IMR-90 (cell line): Measurements from ENCODE around the gene RIC8A. TPM values are rescaled to one million over a fixed set of nuclear protein-coding genes. Genes with fewer than 3 reads are reported as not detected.

Experiments
- ATAC-seq: fragments of 200-7000 bp; cut with Tn5 transposase; 2 replicates; pipeline ENCODE4 v1.9.1; 2020; ENCODE audit warnings: low read depth, mild to moderate bottlenecking, moderate library complexity
- BruUV-seq: library from RNA; stranded (reverse); fragments of 400-500 nt; replicated peaks from 2 replicates; lab custom pipeline; 2021; lab: Mats Ljungman, UMichigan
- CTCF ChIA-PET: fragments of 300-600 bp; formaldehyde crosslinking; extraction: SDS; loops from one replicate; lab custom pipeline; 2021; ENCODE audit warnings: antibody characterized with exemption; lab: Yijun Ruan, JAX
- POLR2A ChIA-PET: fragments of 300-600 bp; sonication (Branson Sonifier 250); formaldehyde crosslinking; loops from one replicate; lab custom pipeline; 2022; ENCODE audit warnings: antibody characterized with exemption; ENCODE audit not compliant: unreplicated experiment; lab: Charles Lee
- DNase-seq: peaks from one replicate; pipeline ENCODE4 v3.0.0; 2013
- H2AFZ ChIP-seq: replicated peaks from 2 replicates; pipeline ENCODE3; 2013; ENCODE audit warnings: low read length, mild to moderate bottlenecking; ENCODE audit not compliant: poor library complexity
- H2AK5ac ChIP-seq: 2 replicates; pipeline ENCODE4 v1.6.1; 2013; ENCODE audit warnings: low read depth, low read length, inconsistent platforms
- H2AK9ac ChIP-seq: replicated peaks from 2 replicates; pipeline ENCODE3; 2013; ENCODE audit warnings: mild to moderate bottlenecking, low read depth, low read length, moderate library complexity; ENCODE audit not compliant: poor library complexity
- H2BK120ac ChIP-seq: 2 replicates; pipeline ENCODE4 v1.6.1; 2013; ENCODE audit warnings: low read depth, low read length, inconsistent platforms
- H2BK15ac ChIP-seq: 3 replicates; pipeline ENCODE4 v1.6.1; 2013; ENCODE audit warnings: low read depth, low read length, inconsistent platforms
- H2BK20ac ChIP-seq: 2 replicates; pipeline ENCODE4 v1.6.1; 2013; ENCODE audit warnings: low read depth, mild to moderate bottlenecking, inconsistent platforms, low read length, moderate library complexity
- H2BK5ac ChIP-seq: 2 replicates; pipeline ENCODE4 v1.6.1; 2013; ENCODE audit warnings: mild to moderate bottlenecking, low read depth, low read length, inconsistent platforms; ENCODE audit not compliant: poor library complexity, severe bottlenecking
- H3K14ac ChIP-seq: replicated peaks from 2 replicates; pipeline ENCODE4 v1.6.1; 2013; ENCODE audit warnings: low read depth, low read length, inconsistent platforms
- H3K18ac ChIP-seq: 2 replicates; pipeline ENCODE4 v1.6.1; 2013; ENCODE audit warnings: low read depth, low read length, control low read depth
- H3K23ac ChIP-seq: 2 replicates; pipeline ENCODE4 v1.6.1; 2013; ENCODE audit warnings: low read depth, low read length, inconsistent platforms
- H3K27ac ChIP-seq: 2 replicates; pipeline ENCODE4 v1.5.1; 2013; ENCODE audit warnings: mild to moderate bottlenecking, control low read depth, low read length; ENCODE audit not compliant: insufficient read depth
- H3K27me3 ChIP-seq: 2 replicates; pipeline ENCODE4 v1.6.1; 2013; ENCODE audit warnings: low read length; ENCODE audit not compliant: control insufficient read depth, insufficient read depth
- H3K36me3 ChIP-seq: 2 replicates; pipeline ENCODE4 v1.6.1; 2013; ENCODE audit warnings: low read length, mixed read lengths; ENCODE audit not compliant: control insufficient read depth, insufficient read depth
- H3K4ac ChIP-seq: 2 replicates; pipeline ENCODE4 v1.6.1; 2013; ENCODE audit warnings: low read depth, low read length, inconsistent platforms
- H3K4me1 ChIP-seq: 2 replicates; pipeline ENCODE4 v1.6.1; 2013; ENCODE audit warnings: low read length, mixed read lengths; ENCODE audit not compliant: control insufficient read depth, insufficient read depth
- H3K4me2 ChIP-seq: 2 replicates; pipeline ENCODE4 v1.6.1; 2013; ENCODE audit warnings: low read depth, mild to moderate bottlenecking, control low read depth, low read length, moderate library complexity
- H3K4me3 ChIP-seq: 2 replicates; pipeline ENCODE4 v1.5.1; 2013; ENCODE audit warnings: low read depth, mild to moderate bottlenecking, control low read depth, low read length, moderate library complexity; ENCODE audit not compliant: insufficient read depth
- H3K56ac ChIP-seq: 2 replicates; pipeline ENCODE4 v1.6.1; 2013; ENCODE audit warnings: low read length, inconsistent platforms; ENCODE audit not compliant: insufficient read depth; ENCODE audit errors: extremely low read depth
- H3K79me1 ChIP-seq, 2 experiments: 2 replicates each; pipeline ENCODE4 v1.6.1; 2013; ENCODE audit warnings: low read length in 2 of 2, inconsistent platforms in 1 of 2, low read depth in 1 of 2
- H3K9ac ChIP-seq: 2 replicates; pipeline ENCODE4 v1.6.1; 2013; ENCODE audit warnings: low read depth, low read length, control low read depth
- H3K9me1 ChIP-seq: 2 replicates; pipeline ENCODE4 v1.6.1; 2013; ENCODE audit warnings: low read length, inconsistent platforms; ENCODE audit not compliant: insufficient read depth
- H3K9me3 ChIP-seq: 2 replicates; pipeline ENCODE4 v1.6.1; 2013; ENCODE audit warnings: low read length; ENCODE audit not compliant: control insufficient read depth, insufficient read depth
- H4K20me1 ChIP-seq: 2 replicates; pipeline ENCODE4 v1.6.1; 2013; ENCODE audit warnings: low read length, inconsistent platforms; ENCODE audit not compliant: insufficient read depth
- H4K5ac ChIP-seq: 2 replicates; pipeline ENCODE4 v1.6.1; 2013; ENCODE audit warnings: mild to moderate bottlenecking, low read depth, low read length, control low read depth
- H4K8ac ChIP-seq, 2 experiments: 2 replicates each; pipeline ENCODE4 v1.6.1; 2013; ENCODE audit warnings: low read depth in 2 of 2, low read length in 2 of 2, control low read depth in 1 of 2, inconsistent platforms in 1 of 2
- H4K91ac ChIP-seq: 2 replicates; pipeline ENCODE4 v1.6.1; 2013; ENCODE audit warnings: low read depth, low read length, inconsistent platforms; ENCODE audit not compliant: insufficient read depth
- BHLHE40 ChIP-seq: fragments of 150-350 bp; IDR thresholded peaks from 2 replicates; pipeline ENCODE4 v1.6.1; 2016; ENCODE audit warnings: mild to moderate bottlenecking, low read depth, low read length
- RAD21 ChIP-seq: IDR thresholded peaks from 2 replicates; pipeline ENCODE4 v1.6.1; 2012; ENCODE audit warnings: low read length, improper control_type of control experiment
- WGBS, 2 experiments: methylation state at CpG; one replicate each; pipeline versions ENCODE4 v1.1.5 to v1.1.7; 2013; ENCODE audit warnings: missing lambda C conversion rate in 2 of 2; ENCODE audit not compliant: insufficient read length in 1 of 2; ENCODE audit errors: extremely low coverage in 2 of 2; 5-methylcytosine and 5-hydroxymethylcytosine counted together
- dilution Hi-C: fragments of 300-500 bp; cut with HindIII; formaldehyde crosslinking; loops from one replicate; pipeline ENCODE4 v1.14.3; 2018; ENCODE audit warnings: low sequenced_read_pairs; ENCODE audit not compliant: unreplicated experiment
- in situ Hi-C: fragments of 300-500 bp; cut with MboI; formaldehyde crosslinking; loops from 3 replicates; pipeline ENCODE4 v1.14.3; 2019; ENCODE audit warnings: low sequenced_read_pairs, inconsistent platforms, mixed read lengths
- intact Hi-C: fragments of 100-400 bp; cut with micrococcal nuclease; formaldehyde crosslinking; loops from 2 replicates; pipeline ENCODE4 v1.10.0; 2022
- polyA plus RNA-seq, 3 experiments: library from polyadenylated mRNA; depleted of rRNA; stranded (reverse); fragments of >200 nt; gene quantifications; 2 replicates each; pipeline ENCODE4 v1.2.3, GENCODE V29; 2012; ENCODE audit warnings: low replicate concordance in 1 of 3
- total RNA-seq: library from RNA; depleted of rRNA; stranded (reverse); fragments of >200 nt; gene quantifications from 2 replicates; pipeline ENCODE4 v1.2.3, GENCODE V29; 2012
- TF ChIP-seq, protein P1 (sequence below): conservative IDR thresholded peaks from 2 replicates; pipeline ENCODE4 v1.5.1; 2012; ENCODE audit warnings: mild to moderate bottlenecking, low read depth, low read length, improper control_type of control experiment

Gene RIC8A
- total and polyA plus RNA-seq, 2 of the 4 experiments (the other 2 are of a cell fraction) = 129 to 188 TPM

DNA sequence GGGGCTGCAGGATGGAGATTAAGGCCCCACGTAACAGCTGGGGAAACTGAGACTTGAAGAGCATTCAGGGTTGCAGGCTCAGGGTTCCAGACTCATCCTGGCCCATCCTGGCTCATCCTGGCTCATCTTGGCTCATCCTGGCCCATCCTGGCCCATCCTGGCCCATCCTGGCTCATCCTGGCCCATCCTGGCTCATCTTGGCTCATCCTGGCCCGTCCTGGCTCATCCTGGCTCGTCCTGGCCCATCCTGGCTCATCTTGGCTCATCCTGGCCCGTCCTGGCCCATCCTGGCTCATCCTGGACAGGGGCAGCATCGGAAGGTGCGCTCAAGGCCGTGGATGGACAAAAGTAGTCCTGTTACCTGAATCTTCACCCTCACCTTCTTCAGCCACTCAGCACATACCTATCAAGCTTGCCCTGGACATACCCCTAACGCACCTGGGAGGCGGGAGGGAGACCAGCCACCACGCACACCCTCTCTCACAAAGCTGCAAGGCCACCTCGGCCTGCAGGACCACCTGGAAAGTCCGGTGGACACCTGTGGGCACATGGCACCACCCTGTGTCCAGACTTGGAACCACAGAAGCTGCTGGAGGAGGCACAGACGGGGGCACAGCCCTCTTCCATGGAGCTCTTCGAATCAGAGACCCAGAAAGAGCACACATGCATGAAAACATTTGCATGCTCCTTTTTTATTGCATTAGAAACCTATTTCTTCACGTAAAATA is 50.4 kb downstream of the RIC8A start:
- H3K23ac ChIP-seq = no peak overlapping the region
- intact Hi-C loops = no loop called here
- no peak overlapping the region for H2BK15ac ChIP-seq
- dilution Hi-C loops = no loop called here
- ChIA-PET CTCF (no interaction called here), POLR2A (no interaction called here)
- WGBS, 2 experiments = 44% methylated on average over 2 of the region's 15 CpGs; no CpG with 5 or more reads in 1 of the 2 experiments
- H3K4ac ChIP-seq = no peak overlapping the region
- H3K36me3 ChIP-seq = peaks cover 9% of the 10 kb centered on the region
- no peak overlapping the region for H2AK5ac ChIP-seq
- in situ Hi-C loops = no loop called here
- no TSS peak for BruUV-seq
- peak; percentile 5; the same call in 1 of the 2 replicates for TF ChIP-seq RAD21
- TF ChIP-seq, protein P1, sequence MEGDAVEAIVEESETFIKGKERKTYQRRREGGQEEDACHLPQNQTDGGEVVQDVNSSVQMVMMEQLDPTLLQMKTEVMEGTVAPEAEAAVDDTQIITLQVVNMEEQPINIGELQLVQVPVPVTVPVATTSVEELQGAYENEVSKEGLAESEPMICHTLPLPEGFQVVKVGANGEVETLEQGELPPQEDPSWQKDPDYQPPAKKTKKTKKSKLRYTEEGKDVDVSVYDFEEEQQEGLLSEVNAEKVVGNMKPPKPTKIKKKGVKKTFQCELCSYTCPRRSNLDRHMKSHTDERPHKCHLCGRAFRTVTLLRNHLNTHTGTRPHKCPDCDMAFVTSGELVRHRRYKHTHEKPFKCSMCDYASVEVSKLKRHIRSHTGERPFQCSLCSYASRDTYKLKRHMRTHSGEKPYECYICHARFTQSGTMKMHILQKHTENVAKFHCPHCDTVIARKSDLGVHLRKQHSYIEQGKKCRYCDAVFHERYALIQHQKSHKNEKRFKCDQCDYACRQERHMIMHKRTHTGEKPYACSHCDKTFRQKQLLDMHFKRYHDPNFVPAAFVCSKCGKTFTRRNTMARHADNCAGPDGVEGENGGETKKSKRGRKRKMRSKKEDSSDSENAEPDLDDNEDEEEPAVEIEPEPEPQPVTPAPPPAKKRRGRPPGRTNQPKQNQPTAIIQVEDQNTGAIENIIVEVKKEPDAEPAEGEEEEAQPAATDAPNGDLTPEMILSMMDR = peak; percentile 14; the same call in 1 of the 2 replicates
- TF ChIP-seq BHLHE40 = no peak
- no peak overlapping the region for H3K14ac ChIP-seq
- H3K4me3 ChIP-seq = no peak overlapping the region
- peaks cover 10% of the 10 kb centered on the region for H3K27me3 ChIP-seq
- H2BK5ac ChIP-seq = no peak overlapping the region
- ATAC-seq (no peak), DNase-seq (no peak)
- H3K9ac ChIP-seq = no peak overlapping the region
- H3K4me1 ChIP-seq = no peaks in the 10 kb centered on the region
- H3K9me3 ChIP-seq = no peaks in the 10 kb centered on the region
- no peak overlapping the region for H2AFZ ChIP-seq
- H3K56ac ChIP-seq = no peak overlapping the region
- no peak overlapping the region for H4K5ac ChIP-seq
- no peak overlapping the region for H3K18ac ChIP-seq
- no peak overlapping the region for H3K4me2 ChIP-seq
- no peak overlapping the region for H2BK20ac ChIP-seq
- no peaks in the 10 kb centered on the region; a peak in 1 of 4 replicates for H3K79me1 ChIP-seq
- no peak overlapping the region for H2AK9ac ChIP-seq
- H3K27ac ChIP-seq = no peak overlapping the region
- H4K8ac ChIP-seq = no peak overlapping the region
- no peaks in the 10 kb centered on the region; the same call in 1 of the 2 replicates for H3K9me1 ChIP-seq
- no peaks in the 10 kb centered on the region; the same call in 1 of the 2 replicates for H4K20me1 ChIP-seq
- H4K91ac ChIP-seq = no peak overlapping the region
- no peak overlapping the region for H2BK120ac ChIP-seq
